Measurements from ENCODE around the gene SPINK6.

Gene SPINK6

DNA sequence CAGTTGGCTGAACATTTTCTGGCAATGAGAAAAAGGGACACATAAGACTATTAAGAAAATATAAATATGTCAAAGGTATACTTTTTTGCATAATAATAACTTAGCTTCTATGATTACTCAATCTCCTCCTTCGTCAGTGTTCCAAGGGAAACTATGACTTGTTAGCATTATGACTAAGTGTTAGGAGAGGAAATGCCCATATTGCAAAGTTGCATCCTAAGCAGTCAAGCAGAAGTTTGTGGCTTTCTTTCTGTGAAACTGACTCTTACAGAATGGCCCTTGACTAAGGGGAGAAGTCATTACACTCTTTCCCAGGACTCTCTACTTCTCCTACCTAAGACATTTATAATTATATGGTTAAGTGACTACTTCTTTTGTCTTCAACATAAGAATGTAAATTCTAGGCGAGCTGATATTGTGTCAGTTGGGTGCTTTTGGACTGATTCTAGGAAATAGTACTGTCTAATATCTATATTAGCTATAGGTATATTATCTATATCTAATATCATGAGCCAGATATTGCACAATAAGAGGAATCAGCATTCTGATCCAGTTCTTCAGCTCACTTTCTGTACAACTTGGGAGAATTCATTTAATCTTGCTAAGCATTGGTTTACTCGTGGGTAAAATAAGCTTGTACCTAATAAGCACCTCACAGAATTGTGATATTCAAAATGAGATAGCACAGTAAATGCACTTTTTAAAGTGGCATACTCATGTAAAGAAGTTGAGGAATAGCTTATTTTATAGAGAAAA lies 16.4 kb upstream of the SPINK6 start:
- no peaks in the 10 kb centered on the region for H3K27me3 ChIP-seq (ENCODE audit: control insufficient read depth, insufficient read depth, low read length)
- H3K9ac ChIP-seq (ENCODE audit: low read length), result no peak overlapping the region
- H3K36me3 ChIP-seq (ENCODE audit: control insufficient read depth, insufficient read depth, low read length), result no peaks in the 10 kb centered on the region
- no peak overlapping the region for H3K27ac ChIP-seq (ENCODE audit: low read depth, low read length)
- H3K4me1 ChIP-seq (ENCODE audit: control insufficient read depth, insufficient read depth, low read length), result no peaks in the 10 kb centered on the region
- H3K4me3 ChIP-seq (ENCODE audit: low read depth, low read length), result no peak overlapping the region
- no peaks in the 10 kb centered on the region for H3K9me3 ChIP-seq (ENCODE audit: control insufficient read depth, insufficient read depth, low read depth, low read length)

DNA sequence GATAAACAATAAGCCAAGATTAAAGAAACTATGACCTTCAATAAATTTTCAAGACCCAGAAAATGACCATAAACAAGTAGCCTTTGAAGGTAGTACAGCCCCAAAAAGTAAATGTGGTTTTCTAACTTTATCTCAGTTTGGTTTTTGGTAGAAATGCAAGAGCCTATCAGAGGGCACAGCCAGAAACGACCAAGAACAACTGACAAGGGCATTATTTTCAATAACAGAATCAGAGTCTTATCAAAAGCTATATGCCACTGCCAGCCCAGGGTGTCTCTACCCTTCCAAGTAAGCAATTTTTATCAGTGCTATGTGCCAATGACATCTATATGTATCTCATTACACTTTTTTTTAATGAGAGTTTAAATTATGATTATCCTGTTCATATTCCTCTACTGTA lies 11.8 kb upstream of the SPINK6 start:
- Histone ChIP-seq H3K27me3 (ENCODE audit: control insufficient read depth, insufficient read depth, low read length) (no peaks in the 10 kb centered on the region), H3K27ac (ENCODE audit: low read depth, low read length) (no peak overlapping the region), H3K4me1 (ENCODE audit: control insufficient read depth, insufficient read depth, low read length) (no peaks in the 10 kb centered on the region), H3K9ac (ENCODE audit: low read length) (no peak overlapping the region), H3K4me3 (ENCODE audit: low read depth, low read length) (no peak overlapping the region), H3K36me3 (ENCODE audit: control insufficient read depth, insufficient read depth, low read length) (no peaks in the 10 kb centered on the region), H3K9me3 (ENCODE audit: control insufficient read depth, insufficient read depth, low read depth, low read length) (no peaks in the 10 kb centered on the region)

DNA sequence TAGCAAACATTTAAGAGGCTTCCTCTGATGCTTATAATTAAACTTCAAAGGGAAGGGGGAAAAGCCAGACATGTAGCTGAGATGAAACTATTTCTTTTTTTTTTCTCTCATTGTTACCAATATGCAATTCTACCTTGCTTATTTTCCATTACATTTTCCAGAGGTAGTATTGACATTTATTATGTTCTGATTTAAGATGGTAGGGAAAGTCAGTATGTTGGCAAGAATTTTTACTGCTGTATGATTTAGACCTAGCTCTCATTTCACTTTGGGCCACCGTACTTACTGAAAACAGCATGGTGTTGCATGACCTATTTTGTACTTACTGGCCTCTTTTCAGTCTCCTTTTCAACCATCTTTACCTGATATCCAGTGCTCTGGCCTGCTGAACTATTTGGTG lies 9.6 kb upstream of the SPINK6 start:
- no peaks in the 10 kb centered on the region for H3K36me3 ChIP-seq (ENCODE audit: control insufficient read depth, insufficient read depth, low read length)
- H3K27ac ChIP-seq (ENCODE audit: low read depth, low read length), result no peak overlapping the region
- H3K27me3 ChIP-seq (ENCODE audit: control insufficient read depth, insufficient read depth, low read length), result no peaks in the 10 kb centered on the region
- H3K9ac ChIP-seq (ENCODE audit: low read length), result no peak overlapping the region
- H3K4me3 ChIP-seq (ENCODE audit: low read depth, low read length), result no peak overlapping the region
- no peaks in the 10 kb centered on the region for H3K4me1 ChIP-seq (ENCODE audit: control insufficient read depth, insufficient read depth, low read length)
- no peaks in the 10 kb centered on the region for H3K9me3 ChIP-seq (ENCODE audit: control insufficient read depth, insufficient read depth, low read depth, low read length)

DNA sequence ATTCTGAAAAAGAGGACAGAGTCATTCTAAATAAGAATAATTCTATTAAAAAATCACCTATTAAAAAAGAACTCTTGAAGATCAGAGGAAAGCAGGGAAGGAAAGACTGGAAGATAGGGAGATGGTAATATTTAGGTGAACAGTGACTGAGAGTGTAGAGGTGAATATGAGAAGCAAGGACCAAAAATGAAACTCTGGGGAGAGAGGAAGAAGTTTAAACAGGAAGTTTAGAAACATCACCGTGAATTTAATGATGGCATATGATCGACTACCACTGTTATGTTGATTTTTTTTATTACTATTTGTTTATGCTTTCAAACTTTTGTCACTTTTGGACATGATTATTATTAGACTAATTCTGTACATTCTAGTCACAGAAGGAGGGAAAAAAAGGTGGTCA lies 1.7 kb upstream of the SPINK6 start:
- Histone ChIP-seq H3K36me3 (ENCODE audit: control insufficient read depth, insufficient read depth, low read length) (no peaks in the 10 kb centered on the region), H3K9ac (ENCODE audit: low read length) (no peak overlapping the region), H3K9me3 (ENCODE audit: control insufficient read depth, insufficient read depth, low read depth, low read length) (no peaks in the 10 kb centered on the region), H3K4me3 (ENCODE audit: low read depth, low read length) (no peak overlapping the region), H3K27me3 (ENCODE audit: control insufficient read depth, insufficient read depth, low read length) (no peaks in the 10 kb centered on the region), H3K27ac (ENCODE audit: low read depth, low read length) (no peak overlapping the region), H3K4me1 (ENCODE audit: control insufficient read depth, insufficient read depth, low read length) (no peaks in the 10 kb centered on the region; the same call in 1 of the 2 replicates)

DNA sequence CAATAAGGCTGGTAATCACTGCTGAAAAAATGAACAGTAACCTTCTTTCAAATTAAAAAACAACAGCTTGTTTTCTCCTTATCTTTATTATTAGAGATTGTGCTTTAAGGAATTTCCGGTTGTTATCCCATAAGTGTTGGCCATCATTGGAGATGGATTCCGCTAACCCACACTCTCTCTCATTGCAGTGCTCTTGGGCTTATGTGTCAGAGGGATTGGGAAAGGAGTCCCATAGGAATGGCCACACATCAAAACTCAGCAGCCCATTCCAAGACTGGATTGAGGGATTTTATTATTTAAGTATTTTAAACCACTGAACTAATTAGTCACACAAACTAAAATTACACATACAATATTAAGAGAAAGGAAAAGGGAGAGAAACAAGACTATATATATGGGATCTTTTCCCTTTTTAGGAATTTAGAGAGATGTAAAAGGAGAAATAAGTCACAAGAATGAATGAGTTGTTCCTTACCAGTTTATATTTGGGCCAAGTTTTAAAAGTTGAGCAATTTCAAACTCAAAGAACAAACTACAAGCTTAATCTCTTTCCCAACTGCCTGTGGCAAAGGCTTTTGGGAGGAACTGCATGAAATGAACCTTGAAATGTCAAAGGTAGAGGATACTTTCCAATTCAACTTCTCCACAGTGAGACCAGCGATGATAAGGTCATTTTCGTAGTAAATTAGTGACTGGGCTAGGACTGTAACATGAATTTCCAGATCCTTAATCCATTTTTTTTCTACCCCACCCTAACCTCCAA lies 2.4 kb downstream of the SPINK6 start:
- Histone ChIP-seq H3K27ac (ENCODE audit: low read depth, low read length) (no peak overlapping the region), H3K36me3 (ENCODE audit: control insufficient read depth, insufficient read depth, low read length) (no peaks in the 10 kb centered on the region), H3K4me3 (ENCODE audit: low read depth, low read length) (no peak overlapping the region)

DNA sequence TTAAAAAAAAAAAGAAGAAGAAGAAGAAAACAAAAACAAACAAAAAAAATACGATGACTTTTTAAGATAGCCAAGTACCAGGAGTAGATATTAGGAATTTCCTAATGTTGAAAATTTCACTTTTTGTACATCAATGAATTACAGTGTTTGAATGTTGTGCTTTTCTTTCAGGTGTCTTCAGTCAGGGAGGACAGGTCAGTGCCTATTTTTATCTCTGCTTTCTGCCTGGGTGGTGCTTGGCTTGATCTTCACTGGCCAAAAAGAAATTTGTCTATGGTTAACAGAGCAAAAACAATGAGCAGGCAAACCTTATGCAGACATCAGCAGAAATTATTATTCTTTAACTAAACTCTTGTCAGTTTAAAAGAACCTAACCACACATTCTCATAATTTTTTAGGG lies 3.0 kb downstream of the SPINK6 start:
- Histone ChIP-seq H3K9ac (ENCODE audit: low read length) (no peak overlapping the region), H3K27ac (ENCODE audit: low read depth, low read length) (no peak overlapping the region)

More for the DNA sequence above, 2.4 kb downstream of the SPINK6 start:
- H3K9me3 ChIP-seq (ENCODE audit: control insufficient read depth, insufficient read depth, low read depth, low read length), result no peaks in the 10 kb centered on the region
- H3K4me1 ChIP-seq (ENCODE audit: control insufficient read depth, insufficient read depth, low read length), result no peaks in the 10 kb centered on the region
- H3K27me3 ChIP-seq (ENCODE audit: control insufficient read depth, insufficient read depth, low read length), result no peaks in the 10 kb centered on the region
- no peak overlapping the region for H3K9ac ChIP-seq (ENCODE audit: low read length)

DNA sequence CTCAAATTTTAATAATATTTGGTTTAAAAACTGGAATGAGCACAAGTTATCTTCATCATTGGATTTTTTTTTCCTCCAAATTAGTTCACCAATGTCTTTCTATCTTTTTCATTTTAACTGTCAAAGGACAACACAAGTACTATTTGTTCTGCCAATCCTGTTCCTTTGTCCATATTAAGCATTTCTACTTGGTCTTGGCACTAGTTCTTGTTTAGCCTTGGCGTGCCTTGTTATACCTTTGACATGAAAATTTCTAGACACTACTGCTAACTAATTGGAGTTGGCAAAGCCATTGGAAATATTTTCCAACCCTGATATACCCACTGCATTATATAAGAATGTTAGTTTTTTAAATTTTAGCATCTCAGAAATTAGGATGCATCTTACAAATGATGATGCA lies 3.8 kb downstream of the SPINK6 start:
- Histone ChIP-seq H3K4me3 (ENCODE audit: low read depth, low read length) (no peak overlapping the region), H3K9ac (ENCODE audit: low read length) (no peak overlapping the region), H3K9me3 (ENCODE audit: control insufficient read depth, insufficient read depth, low read depth, low read length) (no peaks in the 10 kb centered on the region), H3K36me3 (ENCODE audit: control insufficient read depth, insufficient read depth, low read length) (no peaks in the 10 kb centered on the region), H3K27ac (ENCODE audit: low read depth, low read length) (no peak overlapping the region), H3K27me3 (ENCODE audit: control insufficient read depth, insufficient read depth, low read length) (no peaks in the 10 kb centered on the region), H3K4me1 (ENCODE audit: control insufficient read depth, insufficient read depth, low read length) (no peaks in the 10 kb centered on the region)

More for the DNA sequence above, 3.0 kb downstream of the SPINK6 start:
- H3K27me3 ChIP-seq (ENCODE audit: control insufficient read depth, insufficient read depth, low read length), result no peaks in the 10 kb centered on the region
- H3K36me3 ChIP-seq (ENCODE audit: control insufficient read depth, insufficient read depth, low read length), result no peaks in the 10 kb centered on the region
- H3K9me3 ChIP-seq (ENCODE audit: control insufficient read depth, insufficient read depth, low read depth, low read length), result no peaks in the 10 kb centered on the region
- H3K4me1 ChIP-seq (ENCODE audit: control insufficient read depth, insufficient read depth, low read length), result no peaks in the 10 kb centered on the region
- no peak overlapping the region for H3K4me3 ChIP-seq (ENCODE audit: low read depth, low read length)

DNA sequence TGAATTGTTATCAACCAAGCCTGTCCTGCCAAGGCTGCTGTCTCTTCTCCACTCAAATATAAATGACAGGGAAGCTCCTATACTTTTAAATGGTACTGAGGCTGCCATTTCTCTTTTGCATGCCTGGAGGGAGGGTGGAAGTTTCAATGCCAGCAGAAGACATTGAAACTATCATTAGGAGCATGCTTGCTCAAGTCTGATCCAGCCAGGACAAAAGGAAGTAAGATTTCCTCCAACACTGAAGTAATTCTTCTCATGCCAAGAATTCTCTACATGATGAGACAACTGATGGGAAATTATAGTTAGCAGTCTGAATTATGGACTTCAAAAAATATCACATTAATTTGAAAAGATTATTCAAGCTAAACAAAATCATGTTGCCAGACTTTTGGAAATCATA lies 5.4 kb downstream of the SPINK6 start:
- Histone ChIP-seq H3K9ac (ENCODE audit: low read length) (no peak overlapping the region), H3K9me3 (ENCODE audit: control insufficient read depth, insufficient read depth, low read depth, low read length) (no peaks in the 10 kb centered on the region), H3K27ac (ENCODE audit: low read depth, low read length) (no peak overlapping the region), H3K4me1 (ENCODE audit: control insufficient read depth, insufficient read depth, low read length) (no peaks in the 10 kb centered on the region), H3K27me3 (ENCODE audit: control insufficient read depth, insufficient read depth, low read length) (no peaks in the 10 kb centered on the region), H3K36me3 (ENCODE audit: control insufficient read depth, insufficient read depth, low read length) (no peaks in the 10 kb centered on the region), H3K4me3 (ENCODE audit: low read depth, low read length) (no peak overlapping the region)

DNA sequence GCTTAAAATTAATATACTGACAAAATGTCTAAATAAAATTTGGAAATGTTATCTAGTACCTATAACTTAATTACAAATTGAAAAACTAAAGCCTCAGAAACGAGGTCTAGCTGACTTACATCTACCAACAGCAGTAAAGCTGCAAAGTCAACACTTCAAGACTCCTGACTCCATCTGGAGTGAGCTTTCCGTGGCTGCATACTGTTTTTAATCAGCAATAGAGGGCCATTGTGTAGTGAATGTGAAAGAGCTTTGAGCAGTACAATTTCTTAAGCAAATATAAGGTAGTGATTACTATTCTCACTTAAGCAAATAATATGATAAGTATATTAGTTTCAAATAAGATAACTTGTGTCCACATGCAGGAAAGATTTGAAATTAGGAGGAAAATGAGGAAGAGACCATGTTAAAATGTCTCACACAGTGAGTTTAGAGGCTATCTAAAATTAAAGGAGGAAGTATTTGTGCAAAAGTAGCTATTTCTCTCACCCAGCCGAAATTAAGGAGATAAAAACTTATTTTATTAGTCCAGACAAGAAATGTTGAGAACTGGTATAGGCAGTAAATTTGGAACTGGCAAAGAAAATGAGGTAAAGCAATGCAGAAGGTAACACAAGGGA lies 6.4 kb downstream of the SPINK6 start:
- H3K36me3 ChIP-seq (ENCODE audit: control insufficient read depth, insufficient read depth, low read length), result no peaks in the 10 kb centered on the region
- no peak overlapping the region for H3K4me3 ChIP-seq (ENCODE audit: low read depth, low read length)
- no peaks in the 10 kb centered on the region for H3K9me3 ChIP-seq (ENCODE audit: control insufficient read depth, insufficient read depth, low read depth, low read length)
- H3K27ac ChIP-seq (ENCODE audit: low read depth, low read length), result no peak overlapping the region
- H3K9ac ChIP-seq (ENCODE audit: low read length), result no peak overlapping the region
- H3K4me1 ChIP-seq (ENCODE audit: control insufficient read depth, insufficient read depth, low read length), result no peaks in the 10 kb centered on the region
- no peaks in the 10 kb centered on the region for H3K27me3 ChIP-seq (ENCODE audit: control insufficient read depth, insufficient read depth, low read length)

DNA sequence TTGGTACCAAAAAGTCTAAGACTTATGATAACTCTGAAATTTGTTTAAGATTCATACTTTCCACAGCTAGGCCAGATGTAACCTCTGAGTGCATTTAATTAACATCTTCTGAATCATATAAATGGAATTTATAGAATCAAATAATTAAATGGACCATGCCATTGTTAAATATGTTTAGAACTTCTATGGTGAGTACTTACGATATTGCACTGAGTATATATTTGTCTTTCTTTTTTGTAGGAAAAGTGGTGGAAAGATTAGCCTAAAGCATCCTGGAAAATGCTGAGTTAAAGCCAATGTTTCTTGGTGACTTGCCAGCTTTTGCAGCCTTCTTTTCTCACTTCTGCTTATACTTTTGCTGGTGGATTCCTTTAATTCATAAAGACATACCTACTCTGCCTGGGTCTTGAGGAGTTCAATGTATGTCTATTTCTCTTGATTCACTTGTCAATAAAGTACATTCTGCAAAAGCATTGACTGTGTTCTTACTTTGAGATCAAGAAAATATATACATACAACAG lies 11.9 kb downstream of the SPINK6 start:
- no peak overlapping the region for H3K9ac ChIP-seq (ENCODE audit: low read length)
- H3K27ac ChIP-seq (ENCODE audit: low read depth, low read length), result no peak overlapping the region
- H3K4me1 ChIP-seq (ENCODE audit: control insufficient read depth, insufficient read depth, low read length), result no peaks in the 10 kb centered on the region
- no peaks in the 10 kb centered on the region for H3K9me3 ChIP-seq (ENCODE audit: control insufficient read depth, insufficient read depth, low read depth, low read length)
- H3K4me3 ChIP-seq (ENCODE audit: low read depth, low read length), result no peak overlapping the region
- no peaks in the 10 kb centered on the region for H3K27me3 ChIP-seq (ENCODE audit: control insufficient read depth, insufficient read depth, low read length)
- H3K36me3 ChIP-seq (ENCODE audit: control insufficient read depth, insufficient read depth, low read length), result no peaks in the 10 kb centered on the region

DNA sequence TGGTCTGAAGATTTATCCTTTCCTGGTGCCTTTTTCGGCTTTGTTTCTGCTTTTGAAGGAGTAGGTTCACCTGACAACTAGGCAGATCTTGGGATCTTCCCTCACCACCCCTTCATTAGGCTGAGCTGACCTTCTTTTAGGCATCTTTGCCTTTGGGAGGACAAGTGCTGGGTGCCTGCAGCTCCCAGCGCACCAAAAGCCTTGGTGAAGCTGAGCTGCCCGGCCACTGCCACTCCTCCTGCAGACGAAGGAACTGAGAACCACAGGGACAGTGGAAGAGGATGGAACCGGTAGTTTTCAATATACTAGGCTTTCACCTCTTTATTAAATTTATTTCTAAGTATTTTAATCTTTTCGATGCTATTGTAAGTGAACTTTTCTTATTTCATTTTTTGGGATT lies 18.7 kb downstream of the SPINK6 start:
- H3K27me3 ChIP-seq (ENCODE audit: control insufficient read depth, insufficient read depth, low read length), result no peaks in the 10 kb centered on the region
- H3K9me3 ChIP-seq (ENCODE audit: control insufficient read depth, insufficient read depth, low read depth, low read length), result no peaks in the 10 kb centered on the region
- no peaks in the 10 kb centered on the region for H3K36me3 ChIP-seq (ENCODE audit: control insufficient read depth, insufficient read depth, low read length)
- H3K9ac ChIP-seq (ENCODE audit: low read length), result no peak overlapping the region
- H3K4me1 ChIP-seq (ENCODE audit: control insufficient read depth, insufficient read depth, low read length), result no peaks in the 10 kb centered on the region
- H3K27ac ChIP-seq (ENCODE audit: low read depth, low read length), result no peak overlapping the region
- H3K4me3 ChIP-seq (ENCODE audit: low read depth, low read length), result no peak overlapping the region
